GM23338 (cell line): Measurements from ENCODE around the gene ZFR. TPM values are rescaled to one million over a fixed set of nuclear protein-coding genes. Genes with fewer than 3 reads are reported as not detected.
A peak's percentile ranks its signal among the peaks of the same experiment; 100 is the strongest.

Experiments
- ATAC-seq: fragments of 200-7000 bp; cut with Tn5 transposase; 3 replicates; pipeline ENCODE4 v1.9.1; 2020
- DNase-seq: peaks from one replicate; pipeline ENCODE4 v3.0.0-alpha.2; 2015; ENCODE audit warnings: low spot score
- H2AFZ ChIP-seq: fragments of 200-600 bp; sonication (generic); 2 replicates; pipeline ENCODE4 v1.8.0; 2016; ENCODE audit warnings: antibody characterized with exemption, mild to moderate bottlenecking, moderate library complexity
- H3F3A ChIP-seq: fragments of 200-600 bp; sonication (generic); replicated peaks from 2 replicates; pipeline ENCODE4 v1.8.0; 2017; ENCODE audit warnings: antibody characterized with exemption, mixed run types, low read depth
- H3K27ac ChIP-seq: fragments of 200-600 bp; sonication (generic); 2 replicates; pipeline ENCODE4 v1.6.1; 2016; ENCODE audit warnings: low read depth
- H3K27me3 ChIP-seq: fragments of 200-600 bp; sonication (generic); 2 replicates; pipeline ENCODE4 v1.8.0; 2016; ENCODE audit warnings: mild to moderate bottlenecking, mixed run types, moderate library complexity; ENCODE audit not compliant: insufficient read depth
- H3K36me3 ChIP-seq: fragments of 200-600 bp; sonication (generic); 2 replicates; pipeline ENCODE4 v1.8.0; 2016; ENCODE audit warnings: mild to moderate bottlenecking; ENCODE audit not compliant: insufficient read depth
- H3K4me1 ChIP-seq: fragments of 200-600 bp; sonication (generic); 2 replicates; pipeline ENCODE4 v1.8.0; 2016; ENCODE audit warnings: mild to moderate bottlenecking, moderate library complexity; ENCODE audit not compliant: insufficient read depth
- H3K4me2 ChIP-seq: fragments of 200-600 bp; sonication (generic); 2 replicates; pipeline ENCODE4 v1.7.1; 2017; ENCODE audit warnings: mixed run types
- H3K4me3 ChIP-seq: fragments of 200-600 bp; sonication (generic); 2 replicates; pipeline ENCODE4 v1.6.1; 2016; ENCODE audit warnings: mixed run types
- H3K79me2 ChIP-seq: fragments of 200-600 bp; sonication (generic); replicated peaks from 2 replicates; pipeline ENCODE4 v1.8.0; 2017; ENCODE audit warnings: mild to moderate bottlenecking; ENCODE audit not compliant: insufficient read depth
- H3K9me2 ChIP-seq: fragments of 200-600 bp; sonication (generic); 2 replicates; pipeline ENCODE4 v1.8.0; 2017; ENCODE audit not compliant: insufficient read depth
- H4K20me1 ChIP-seq: fragments of 200-600 bp; sonication (generic); replicated peaks from 2 replicates; pipeline ENCODE4 v1.8.0; 2017; ENCODE audit warnings: mild to moderate bottlenecking; ENCODE audit not compliant: insufficient read depth
- H3K27ac Mint-ChIP-seq: 2 replicates; pipeline ENCODE4 v1.8.0; 2020; ENCODE audit warnings: inconsistent platforms, mild to moderate bottlenecking, moderate library complexity, mixed read lengths
- H3K27me3 Mint-ChIP-seq: 3 replicates; pipeline ENCODE4 v1.8.0; 2022; ENCODE audit warnings: low read depth, mild to moderate bottlenecking, moderate library complexity, mixed read lengths, inconsistent platforms; ENCODE audit not compliant: insufficient read depth, poor library complexity
- H3K36me3 Mint-ChIP-seq: 3 replicates; pipeline ENCODE4 v1.8.0; 2021; ENCODE audit warnings: low read depth, mild to moderate bottlenecking, inconsistent platforms, moderate library complexity, mixed read lengths
- H3K4me1 Mint-ChIP-seq: 3 replicates; pipeline ENCODE4 v1.8.0; 2020; ENCODE audit warnings: mild to moderate bottlenecking, inconsistent platforms, mixed read lengths
- H3K4me3 Mint-ChIP-seq: 3 replicates; pipeline ENCODE4 v1.8.0; 2021; ENCODE audit warnings: moderate library complexity, mild to moderate bottlenecking, inconsistent platforms, mixed read lengths
- H3K9me3 Mint-ChIP-seq: 3 replicates; pipeline ENCODE4 v1.8.0; 2020; ENCODE audit warnings: moderate library complexity, mild to moderate bottlenecking, inconsistent platforms, mixed read lengths
- EZH2 ChIP-seq: fragments of 200-600 bp; sonication (generic); IDR thresholded peaks from one replicate; pipeline ENCODE4 v1.8.0; 2017; ENCODE audit warnings: antibody characterized with exemption, mild to moderate bottlenecking, low read depth; ENCODE audit not compliant: unreplicated experiment
- ZNF331 ChIP-seq: fragments of 250-450 bp; sonication (Bioruptor Pico); IDR thresholded peaks from 2 replicates; pipeline ENCODE4 v1.5.0; 2020; ENCODE audit warnings: low read depth, mild to moderate bottlenecking, moderate library complexity
- polyA plus RNA-seq: library from polyadenylated mRNA; unstranded; fragments of >200 nt; fragmentation: Nextera tagmentation; extraction: Ambion mirVana; gene quantifications from 2 replicates; pipeline ENCODE4 v1.2.1, GENCODE V29; 2016
- total RNA-seq: library from RNA; depleted of rRNA; stranded (reverse); fragments of >200 nt; shearing (Covaris generic); gene quantifications from 2 replicates; pipeline ENCODE4 v1.2.3, GENCODE V29; 2014
- TF ChIP-seq, protein P1 (sequence below), 2 experiments: fragments of 200-600 bp in 1 of 2; sonication (generic) in 1 of 2; conservative IDR thresholded peaks; 2 replicates each; pipeline versions ENCODE4 v1.5.1 to v1.6.1; 2016 to 2017; ENCODE audit warnings: antibody characterized with exemption in 2 of 2, low read depth in 2 of 2, mild to moderate bottlenecking in 2 of 2, moderate library complexity in 1 of 2
- TF ChIP-seq, protein P2 (sequence below): fragments of 250-450 bp; sonication (Bioruptor Pico); IDR thresholded peaks from 2 replicates; pipeline ENCODE4 v1.5.0; 2020; ENCODE audit warnings: mild to moderate bottlenecking, moderate library complexity
- TF ChIP-seq, protein P3 (sequence below): IDR thresholded peaks from 2 replicates; pipeline ENCODE4 v1.6.1; 2016; ENCODE audit warnings: antibody characterized with exemption
- TF ChIP-seq, protein P4 (sequence below): IDR thresholded peaks from one replicate; pipeline ENCODE4 v1.6.1; 2018; ENCODE audit warnings: antibody characterized with exemption; ENCODE audit not compliant: unreplicated experiment

The ZFR gene
- total and polyA plus RNA-seq, 2 experiments from 2014 or later, result 92.4 to 103 TPM

DNA sequence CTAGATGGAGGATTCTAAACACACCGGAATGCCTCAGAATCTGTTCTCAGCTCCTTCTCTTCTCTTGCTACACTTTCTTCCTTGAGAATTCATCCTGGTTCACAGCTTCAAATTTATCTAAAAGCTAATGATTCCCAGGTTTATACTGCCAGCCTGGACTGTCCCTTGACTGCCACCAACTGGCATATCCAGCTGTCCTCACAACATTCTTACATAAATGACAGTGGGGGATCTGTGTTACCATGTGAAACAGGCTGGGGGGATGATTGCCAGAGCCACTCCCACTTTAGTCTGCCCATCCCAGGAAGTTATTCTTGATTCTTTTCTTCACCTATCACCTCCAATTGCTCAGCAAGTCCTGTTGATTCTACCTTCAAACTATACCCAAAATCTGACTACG is 27.2 kb upstream of the ZFR start:
- no peak overlapping the region for H3K4me3 Mint-ChIP-seq
- H3F3A ChIP-seq, result no peaks in the 10 kb centered on the region
- H3K36me3 ChIP-seq, result no peaks in the 10 kb centered on the region
- no peak overlapping the region for H3K27ac ChIP-seq
- no peaks in the 10 kb centered on the region for H3K27me3 ChIP-seq
- DNase-seq (peak; percentile 16), ATAC-seq (no peak)
- no peaks in the 10 kb centered on the region for H3K36me3 Mint-ChIP-seq
- peaks cover 14% of the 10 kb centered on the region for H3K4me1 Mint-ChIP-seq
- no peaks in the 10 kb centered on the region for H3K9me3 Mint-ChIP-seq
- no peaks in the 10 kb centered on the region for H3K9me2 ChIP-seq
- no peaks in the 10 kb centered on the region for H3K27me3 Mint-ChIP-seq
- H3K27ac Mint-ChIP-seq, result no peak overlapping the region
- H3K79me2 ChIP-seq, result no peaks in the 10 kb centered on the region
- no peaks in the 10 kb centered on the region for H4K20me1 ChIP-seq
- no peak for TF ChIP-seq ZNF331 (CRISPR knock-in tag)
- TF ChIP-seq, protein P1, sequence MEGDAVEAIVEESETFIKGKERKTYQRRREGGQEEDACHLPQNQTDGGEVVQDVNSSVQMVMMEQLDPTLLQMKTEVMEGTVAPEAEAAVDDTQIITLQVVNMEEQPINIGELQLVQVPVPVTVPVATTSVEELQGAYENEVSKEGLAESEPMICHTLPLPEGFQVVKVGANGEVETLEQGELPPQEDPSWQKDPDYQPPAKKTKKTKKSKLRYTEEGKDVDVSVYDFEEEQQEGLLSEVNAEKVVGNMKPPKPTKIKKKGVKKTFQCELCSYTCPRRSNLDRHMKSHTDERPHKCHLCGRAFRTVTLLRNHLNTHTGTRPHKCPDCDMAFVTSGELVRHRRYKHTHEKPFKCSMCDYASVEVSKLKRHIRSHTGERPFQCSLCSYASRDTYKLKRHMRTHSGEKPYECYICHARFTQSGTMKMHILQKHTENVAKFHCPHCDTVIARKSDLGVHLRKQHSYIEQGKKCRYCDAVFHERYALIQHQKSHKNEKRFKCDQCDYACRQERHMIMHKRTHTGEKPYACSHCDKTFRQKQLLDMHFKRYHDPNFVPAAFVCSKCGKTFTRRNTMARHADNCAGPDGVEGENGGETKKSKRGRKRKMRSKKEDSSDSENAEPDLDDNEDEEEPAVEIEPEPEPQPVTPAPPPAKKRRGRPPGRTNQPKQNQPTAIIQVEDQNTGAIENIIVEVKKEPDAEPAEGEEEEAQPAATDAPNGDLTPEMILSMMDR (conservative IDR thresholded peaks at IDR 0.05; ENCODE audit: low read depth in 2 of 2), result peak in 1 of 2 experiments; percentile 23; a peak in 1 of 4 replicates
- TF ChIP-seq EZH2, result no peak
- H3K4me1 ChIP-seq, result no peaks in the 10 kb centered on the region
- H3K4me3 ChIP-seq, result no peak overlapping the region
- no peak overlapping the region for H3K4me2 ChIP-seq
- H2AFZ ChIP-seq, result no peak overlapping the region

DNA sequence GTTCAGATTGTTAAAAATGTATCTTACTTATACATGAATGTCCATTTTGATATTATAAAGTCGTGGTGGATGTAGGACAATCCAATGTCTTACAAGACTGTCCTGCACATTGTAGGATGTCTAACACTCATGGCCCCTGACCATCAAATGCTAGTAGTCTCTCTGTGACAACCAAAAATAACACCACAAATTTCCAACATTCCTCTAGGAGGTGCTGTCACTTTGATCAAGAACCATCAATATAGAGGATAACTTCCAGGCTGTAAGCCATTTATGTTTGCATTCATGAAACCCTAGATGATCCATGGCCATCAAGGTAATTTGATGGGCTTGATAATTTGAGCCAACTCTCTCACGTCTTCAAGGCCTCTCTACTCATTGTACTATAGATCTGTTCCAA is 20.5 kb upstream of the ZFR start:
- Mint-ChIP-seq H3K36me3 (no peaks in the 10 kb centered on the region), H3K4me1 (peaks cover 5% of the 10 kb centered on the region; the same call in 2 of the 3 replicates)
- no peak for ATAC-seq
- TF ChIP-seq, protein P1 (conservative IDR thresholded peaks at IDR 0.05; ENCODE audit: low read depth in 2 of 2), result peak; percentile 38 to 48
- TF ChIP-seq, protein P2, sequence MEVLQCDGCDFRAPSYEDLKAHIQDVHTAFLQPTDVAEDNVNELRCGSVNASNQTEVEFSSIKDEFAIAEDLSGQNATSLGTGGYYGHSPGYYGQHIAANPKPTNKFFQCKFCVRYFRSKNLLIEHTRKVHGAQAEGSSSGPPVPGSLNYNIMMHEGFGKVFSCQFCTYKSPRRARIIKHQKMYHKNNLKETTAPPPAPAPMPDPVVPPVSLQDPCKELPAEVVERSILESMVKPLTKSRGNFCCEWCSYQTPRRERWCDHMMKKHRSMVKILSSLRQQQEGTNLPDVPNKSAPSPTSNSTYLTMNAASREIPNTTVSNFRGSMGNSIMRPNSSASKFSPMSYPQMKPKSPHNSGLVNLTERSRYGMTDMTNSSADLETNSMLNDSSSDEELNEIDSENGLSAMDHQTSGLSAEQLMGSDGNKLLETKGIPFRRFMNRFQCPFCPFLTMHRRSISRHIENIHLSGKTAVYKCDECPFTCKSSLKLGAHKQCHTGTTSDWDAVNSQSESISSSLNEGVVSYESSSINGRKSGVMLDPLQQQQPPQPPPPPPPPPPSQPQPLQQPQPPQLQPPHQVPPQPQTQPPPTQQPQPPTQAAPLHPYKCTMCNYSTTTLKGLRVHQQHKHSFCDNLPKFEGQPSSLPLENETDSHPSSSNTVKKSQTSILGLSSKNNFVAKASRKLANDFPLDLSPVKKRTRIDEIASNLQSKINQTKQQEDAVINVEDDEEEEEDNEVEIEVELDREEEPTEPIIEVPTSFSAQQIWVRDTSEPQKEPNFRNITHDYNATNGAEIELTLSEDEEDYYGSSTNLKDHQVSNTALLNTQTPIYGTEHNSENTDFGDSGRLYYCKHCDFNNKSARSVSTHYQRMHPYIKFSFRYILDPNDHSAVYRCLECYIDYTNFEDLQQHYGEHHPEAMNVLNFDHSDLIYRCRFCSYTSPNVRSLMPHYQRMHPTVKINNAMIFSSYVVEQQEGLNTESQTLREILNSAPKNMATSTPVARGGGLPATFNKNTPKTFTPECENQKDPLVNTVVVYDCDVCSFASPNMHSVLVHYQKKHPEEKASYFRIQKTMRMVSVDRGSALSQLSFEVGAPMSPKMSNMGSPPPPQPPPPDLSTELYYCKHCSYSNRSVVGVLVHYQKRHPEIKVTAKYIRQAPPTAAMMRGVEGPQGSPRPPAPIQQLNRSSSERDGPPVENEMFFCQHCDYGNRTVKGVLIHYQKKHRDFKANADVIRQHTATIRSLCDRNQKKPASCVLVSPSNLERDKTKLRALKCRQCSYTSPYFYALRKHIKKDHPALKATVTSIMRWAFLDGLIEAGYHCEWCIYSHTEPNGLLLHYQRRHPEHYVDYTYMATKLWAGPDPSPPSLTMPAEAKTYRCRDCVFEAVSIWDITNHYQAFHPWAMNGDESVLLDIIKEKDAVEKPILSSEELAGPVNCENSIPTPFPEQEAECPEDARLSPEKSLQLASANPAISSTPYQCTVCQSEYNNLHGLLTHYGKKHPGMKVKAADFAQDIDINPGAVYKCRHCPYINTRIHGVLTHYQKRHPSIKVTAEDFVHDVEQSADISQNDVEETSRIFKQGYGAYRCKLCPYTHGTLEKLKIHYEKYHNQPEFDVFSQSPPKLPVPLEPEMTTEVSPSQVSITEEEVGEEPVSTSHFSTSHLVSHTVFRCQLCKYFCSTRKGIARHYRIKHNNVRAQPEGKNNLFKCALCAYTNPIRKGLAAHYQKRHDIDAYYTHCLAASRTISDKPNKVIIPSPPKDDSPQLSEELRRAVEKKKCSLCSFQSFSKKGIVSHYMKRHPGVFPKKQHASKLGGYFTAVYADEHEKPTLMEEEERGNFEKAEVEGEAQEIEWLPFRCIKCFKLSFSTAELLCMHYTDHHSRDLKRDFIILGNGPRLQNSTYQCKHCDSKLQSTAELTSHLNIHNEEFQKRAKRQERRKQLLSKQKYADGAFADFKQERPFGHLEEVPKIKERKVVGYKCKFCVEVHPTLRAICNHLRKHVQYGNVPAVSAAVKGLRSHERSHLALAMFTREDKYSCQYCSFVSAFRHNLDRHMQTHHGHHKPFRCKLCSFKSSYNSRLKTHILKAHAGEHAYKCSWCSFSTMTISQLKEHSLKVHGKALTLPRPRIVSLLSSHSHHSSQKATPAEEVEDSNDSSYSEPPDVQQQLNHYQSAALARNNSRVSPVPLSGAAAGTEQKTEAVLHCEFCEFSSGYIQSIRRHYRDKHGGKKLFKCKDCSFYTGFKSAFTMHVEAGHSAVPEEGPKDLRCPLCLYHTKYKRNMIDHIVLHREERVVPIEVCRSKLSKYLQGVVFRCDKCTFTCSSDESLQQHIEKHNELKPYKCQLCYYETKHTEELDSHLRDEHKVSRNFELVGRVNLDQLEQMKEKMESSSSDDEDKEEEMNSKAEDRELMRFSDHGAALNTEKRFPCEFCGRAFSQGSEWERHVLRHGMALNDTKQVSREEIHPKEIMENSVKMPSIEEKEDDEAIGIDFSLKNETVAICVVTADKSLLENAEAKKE, result no peak
- TF ChIP-seq, protein P3, sequence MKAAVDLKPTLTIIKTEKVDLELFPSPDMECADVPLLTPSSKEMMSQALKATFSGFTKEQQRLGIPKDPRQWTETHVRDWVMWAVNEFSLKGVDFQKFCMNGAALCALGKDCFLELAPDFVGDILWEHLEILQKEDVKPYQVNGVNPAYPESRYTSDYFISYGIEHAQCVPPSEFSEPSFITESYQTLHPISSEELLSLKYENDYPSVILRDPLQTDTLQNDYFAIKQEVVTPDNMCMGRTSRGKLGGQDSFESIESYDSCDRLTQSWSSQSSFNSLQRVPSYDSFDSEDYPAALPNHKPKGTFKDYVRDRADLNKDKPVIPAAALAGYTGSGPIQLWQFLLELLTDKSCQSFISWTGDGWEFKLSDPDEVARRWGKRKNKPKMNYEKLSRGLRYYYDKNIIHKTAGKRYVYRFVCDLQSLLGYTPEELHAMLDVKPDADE, result no peak
- TF ChIP-seq, protein P4, sequence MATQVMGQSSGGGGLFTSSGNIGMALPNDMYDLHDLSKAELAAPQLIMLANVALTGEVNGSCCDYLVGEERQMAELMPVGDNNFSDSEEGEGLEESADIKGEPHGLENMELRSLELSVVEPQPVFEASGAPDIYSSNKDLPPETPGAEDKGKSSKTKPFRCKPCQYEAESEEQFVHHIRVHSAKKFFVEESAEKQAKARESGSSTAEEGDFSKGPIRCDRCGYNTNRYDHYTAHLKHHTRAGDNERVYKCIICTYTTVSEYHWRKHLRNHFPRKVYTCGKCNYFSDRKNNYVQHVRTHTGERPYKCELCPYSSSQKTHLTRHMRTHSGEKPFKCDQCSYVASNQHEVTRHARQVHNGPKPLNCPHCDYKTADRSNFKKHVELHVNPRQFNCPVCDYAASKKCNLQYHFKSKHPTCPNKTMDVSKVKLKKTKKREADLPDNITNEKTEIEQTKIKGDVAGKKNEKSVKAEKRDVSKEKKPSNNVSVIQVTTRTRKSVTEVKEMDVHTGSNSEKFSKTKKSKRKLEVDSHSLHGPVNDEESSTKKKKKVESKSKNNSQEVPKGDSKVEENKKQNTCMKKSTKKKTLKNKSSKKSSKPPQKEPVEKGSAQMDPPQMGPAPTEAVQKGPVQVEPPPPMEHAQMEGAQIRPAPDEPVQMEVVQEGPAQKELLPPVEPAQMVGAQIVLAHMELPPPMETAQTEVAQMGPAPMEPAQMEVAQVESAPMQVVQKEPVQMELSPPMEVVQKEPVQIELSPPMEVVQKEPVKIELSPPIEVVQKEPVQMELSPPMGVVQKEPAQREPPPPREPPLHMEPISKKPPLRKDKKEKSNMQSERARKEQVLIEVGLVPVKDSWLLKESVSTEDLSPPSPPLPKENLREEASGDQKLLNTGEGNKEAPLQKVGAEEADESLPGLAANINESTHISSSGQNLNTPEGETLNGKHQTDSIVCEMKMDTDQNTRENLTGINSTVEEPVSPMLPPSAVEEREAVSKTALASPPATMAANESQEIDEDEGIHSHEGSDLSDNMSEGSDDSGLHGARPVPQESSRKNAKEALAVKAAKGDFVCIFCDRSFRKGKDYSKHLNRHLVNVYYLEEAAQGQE, result no peak

More for the DNA sequence above, 20.5 kb upstream of the ZFR start:
- Histone ChIP-seq H3K4me2 (no peak overlapping the region), H3K9me2 (0 out of 2 replicates have a peak, but pooled peaks cover 2% of the 10 kb centered on the region), H2AFZ (no peak overlapping the region), H3K4me1 (no peaks in the 10 kb centered on the region), H3F3A (no peaks in the 10 kb centered on the region), H3K4me3 (no peak overlapping the region), H3K36me3 (no peaks in the 10 kb centered on the region), H4K20me1 (no peaks in the 10 kb centered on the region), H3K79me2 (no peaks in the 10 kb centered on the region), H3K27me3 (no peaks in the 10 kb centered on the region), H3K27ac (no peak overlapping the region)
- H3K4me3 Mint-ChIP-seq, result no peak overlapping the region
- peak; percentile 22 for DNase-seq
- peaks cover 2% of the 10 kb centered on the region for H3K27me3 Mint-ChIP-seq
- H3K9me3 Mint-ChIP-seq, result no peaks in the 10 kb centered on the region; the same call in 2 of the 3 replicates
- no peak overlapping the region for H3K27ac Mint-ChIP-seq
